Mesendoderm (in vitro differentiated cells): Measurements from ENCODE around the gene ADRA2B.

ENCODE experiments used
- DNase-seq: peaks from one replicate; pipeline ENCODE4 v3.0.0; 2013
- H2AK5ac ChIP-seq: 2 replicates; pipeline ENCODE4 v1.6.1; 2013; ENCODE audit warnings: low read length, inconsistent platforms
- H2BK120ac ChIP-seq: 2 replicates; pipeline ENCODE4 v1.6.1; 2013; ENCODE audit warnings: low read depth, mild to moderate bottlenecking, low read length, moderate library complexity, mixed read lengths
- H2BK15ac ChIP-seq: replicated peaks from 2 replicates; pipeline ENCODE4 v1.6.1; 2013; ENCODE audit warnings: low read depth, mild to moderate bottlenecking, moderate library complexity
- H2BK5ac ChIP-seq: 2 replicates; pipeline ENCODE4 v1.6.1; 2013; ENCODE audit warnings: low read length, inconsistent platforms
- H3K18ac ChIP-seq: 2 replicates; pipeline ENCODE4 v1.6.1; 2013; ENCODE audit warnings: mild to moderate bottlenecking, low read length, mixed read lengths
- H3K23ac ChIP-seq: one replicate; pipeline ENCODE4 v1.6.1; 2013; ENCODE audit warnings: low read length
- H3K27ac ChIP-seq: 2 replicates; pipeline ENCODE4 v1.5.1; 2013; ENCODE audit warnings: low read depth, mild to moderate bottlenecking, inconsistent platforms, low read length, moderate library complexity
- H3K27me3 ChIP-seq: 2 replicates; pipeline ENCODE4 v1.6.1; 2013; ENCODE audit warnings: low read length, control low read depth, mild to moderate bottlenecking, inconsistent platforms; ENCODE audit not compliant: insufficient read depth, poor library complexity
- H3K36me3 ChIP-seq: 2 replicates; pipeline ENCODE4 v1.6.1; 2013; ENCODE audit warnings: low read length, inconsistent platforms; ENCODE audit not compliant: control insufficient read depth, insufficient read depth
- H3K4ac ChIP-seq: one replicate; pipeline ENCODE4 v1.6.1; 2013; ENCODE audit warnings: low read depth, mild to moderate bottlenecking, low read length, moderate library complexity
- H3K4me1 ChIP-seq: 2 replicates; pipeline ENCODE4 v1.6.1; 2013; ENCODE audit warnings: low read depth, low read length, inconsistent platforms; ENCODE audit not compliant: control insufficient read depth
- H3K4me2 ChIP-seq: 2 replicates; pipeline ENCODE4 v1.6.1; 2013; ENCODE audit warnings: low read length
- H3K4me3 ChIP-seq: 2 replicates; pipeline ENCODE4 v1.5.1; 2013; ENCODE audit warnings: mild to moderate bottlenecking, low read length
- H3K56ac ChIP-seq: one replicate; pipeline ENCODE4 v1.6.1; 2013; ENCODE audit warnings: low read length
- H3K79me1 ChIP-seq: 2 replicates; pipeline ENCODE4 v1.6.1; 2013; ENCODE audit warnings: low read length, inconsistent platforms
- H3K79me2 ChIP-seq: 2 replicates; pipeline ENCODE4 v1.6.1; 2013; ENCODE audit warnings: mild to moderate bottlenecking, low read length; ENCODE audit not compliant: control insufficient read depth, insufficient read depth
- H3K9ac ChIP-seq: 2 replicates; pipeline ENCODE4 v1.6.1; 2013; ENCODE audit warnings: low read length, inconsistent platforms
- H4K5ac ChIP-seq: one replicate; pipeline ENCODE4 v1.6.1; 2013; ENCODE audit warnings: low read length
- H4K8ac ChIP-seq: one replicate; pipeline ENCODE4 v1.6.1; 2013; ENCODE audit warnings: low read depth, mild to moderate bottlenecking, control low read depth, low read length, moderate library complexity
- WGBS: extraction: QIAGEN DNeasy Blood & Tissue Kit; methylation state at CpG from one replicate; pipeline ENCODE4 v1.1.7; 2013; ENCODE audit warnings: low lambda C conversion rate, missing lambda C conversion rate; ENCODE audit not compliant: insufficient coverage; ENCODE audit errors: extremely low coverage; 5-methylcytosine and 5-hydroxymethylcytosine counted together

Gene ADRA2B

GRCh38 chr2:96151595-96152303, 35.4 kb upstream of the ADRA2B start:
- H3K4me1 ChIP-seq, result peaks cover 5% of the 10 kb centered on the region
- H2BK120ac ChIP-seq, result no peak overlapping the region
- H3K27ac ChIP-seq, result no peak overlapping the region
- H3K4me2 ChIP-seq, result no peak overlapping the region
- no peak overlapping the region for H3K18ac ChIP-seq
- H3K56ac ChIP-seq, result peak overlapping the region; percentile 17
- no peak overlapping the region for H3K9ac ChIP-seq
- no peaks in the 10 kb centered on the region for H3K79me2 ChIP-seq
- H3K36me3 ChIP-seq, result no peaks in the 10 kb centered on the region
- H2BK15ac ChIP-seq, result no peak overlapping the region
- H3K4me3 ChIP-seq, result no peak overlapping the region
- H3K27me3 ChIP-seq, result no peaks in the 10 kb centered on the region
- no peak overlapping the region for H4K5ac ChIP-seq
- no peak overlapping the region for H3K4ac ChIP-seq
- no peak overlapping the region for H3K23ac ChIP-seq
- no peak overlapping the region for H2AK5ac ChIP-seq
- H4K8ac ChIP-seq, result no peak overlapping the region
- H2BK5ac ChIP-seq, result no peak overlapping the region
- no peaks in the 10 kb centered on the region for H3K79me1 ChIP-seq
- no peak for DNase-seq
- no CpG with 5 or more reads among the region's 9 CpGs for WGBS

- Histone ChIP-seq H3K9ac (no peak overlapping the region), H3K56ac (no peak overlapping the region), H2BK15ac (no peak overlapping the region), H3K79me1 (no peaks in the 10 kb centered on the region), H2AK5ac (no peak overlapping the region), H3K4me3 (no peak overlapping the region), H3K23ac (no peak overlapping the region), H3K4me1 (peaks cover 5% of the 10 kb centered on the region), H3K36me3 (no peaks in the 10 kb centered on the region), H3K4me2 (no peak overlapping the region), H3K4ac (no peak overlapping the region), H3K27ac (no peak overlapping the region), H2BK120ac (no peak overlapping the region), H3K27me3 (no peaks in the 10 kb centered on the region), H3K18ac (no peak overlapping the region), H4K8ac (no peak overlapping the region), H2BK5ac (no peak overlapping the region), H4K5ac (no peak overlapping the region), H3K79me2 (no peaks in the 10 kb centered on the region)
- WGBS, result no CpG with 5 or more reads among the region's 14 CpGs
- DNase-seq, result no peak
These were observed 34.6 kb upstream of the ADRA2B start for GRCh38 chr2:96150791-96151594.

GRCh38 chr2:96150007-96150640, 33.8 kb upstream of the ADRA2B start:
- no peak overlapping the region for H3K23ac ChIP-seq
- no peak overlapping the region for H3K9ac ChIP-seq
- WGBS, result no CpG with 5 or more reads among the region's 6 CpGs
- no peak overlapping the region for H2BK15ac ChIP-seq
- no peaks in the 10 kb centered on the region for H3K79me1 ChIP-seq
- no peak overlapping the region for H3K4ac ChIP-seq
- H2BK120ac ChIP-seq, result no peak overlapping the region
- no peak overlapping the region for H2AK5ac ChIP-seq
- DNase-seq, result no peak
- H3K27me3 ChIP-seq, result no peaks in the 10 kb centered on the region
- H3K18ac ChIP-seq, result no peak overlapping the region
- H3K4me1 ChIP-seq, result peaks cover 5% of the 10 kb centered on the region
- no peak overlapping the region for H2BK5ac ChIP-seq
- no peak overlapping the region for H3K4me2 ChIP-seq
- no peak overlapping the region for H4K5ac ChIP-seq
- H3K36me3 ChIP-seq, result no peaks in the 10 kb centered on the region
- H3K79me2 ChIP-seq, result no peaks in the 10 kb centered on the region
- H3K27ac ChIP-seq, result no peak overlapping the region
- H3K4me3 ChIP-seq, result no peak overlapping the region
- no peak overlapping the region for H3K56ac ChIP-seq
- no peak overlapping the region for H4K8ac ChIP-seq

- WGBS, result no CpG with 5 or more reads among the region's 29 CpGs
- H3K79me2 ChIP-seq, result no peaks in the 10 kb centered on the region
- H3K4me3 ChIP-seq, result no peak overlapping the region
- no peak overlapping the region for H3K23ac ChIP-seq
- peak; percentile 98 for DNase-seq
- no peak overlapping the region for H4K8ac ChIP-seq
- peak overlapping the region; percentile 78 for H3K56ac ChIP-seq
- H2BK15ac ChIP-seq, result no peak overlapping the region
- H3K79me1 ChIP-seq, result no peaks in the 10 kb centered on the region
- no peak overlapping the region for H2AK5ac ChIP-seq
- peak overlapping the region; percentile 25 for H3K9ac ChIP-seq
- H3K4ac ChIP-seq, result no peak overlapping the region
- H3K4me2 ChIP-seq, result peak overlapping the region; percentile 17
- H3K4me1 ChIP-seq, result peaks cover 5% of the 10 kb centered on the region
- H3K36me3 ChIP-seq, result no peaks in the 10 kb centered on the region
- H3K18ac ChIP-seq, result no peak overlapping the region
- no peak overlapping the region for H3K27ac ChIP-seq
- H3K27me3 ChIP-seq, result no peaks in the 10 kb centered on the region
- H2BK5ac ChIP-seq, result no peak overlapping the region
- no peak overlapping the region for H2BK120ac ChIP-seq
- H4K5ac ChIP-seq, result no peak overlapping the region
These were observed 32.2 kb upstream of the ADRA2B start for GRCh38 chr2:96148410-96149217.

GRCh38 chr2:96147593-96148201, 31.3 kb upstream of the ADRA2B start:
- Histone ChIP-seq H3K27me3 (no peaks in the 10 kb centered on the region), H2AK5ac (no peak overlapping the region), H3K4me2 (no peak overlapping the region), H3K4me3 (no peak overlapping the region), H3K9ac (no peak overlapping the region), H3K4ac (no peak overlapping the region), H4K5ac (no peak overlapping the region), H2BK120ac (no peak overlapping the region), H3K27ac (no peak overlapping the region), H3K23ac (no peak overlapping the region), H3K18ac (no peak overlapping the region), H3K79me2 (no peaks in the 10 kb centered on the region), H3K56ac (peak overlapping the region; percentile 45), H4K8ac (no peak overlapping the region), H3K4me1 (peaks cover 5% of the 10 kb centered on the region), H2BK5ac (no peak overlapping the region), H3K36me3 (no peaks in the 10 kb centered on the region), H3K79me1 (no peaks in the 10 kb centered on the region), H2BK15ac (no peak overlapping the region)
- DNase-seq, result peak; percentile 35
- no CpG with 5 or more reads among the region's 9 CpGs for WGBS
